COLO668 (cell line): Measurements from ENCODE around the gene NGEF.

Experiments used
- DNase-seq: peaks from one replicate; lab custom pipeline; 2025; ENCODE audit not compliant: unreplicated experiment; lab: John Stamatoyannopoulos, UW

Gene NGEF

GRCh38 chr2:232887171-232887850 is 125.7 kb downstream of the NGEF start:
- DNase-seq = no peak

GRCh38 chr2:232886632-232887031 is 126.4 kb downstream of the NGEF start:
- DNase-seq = no peak

DNA sequence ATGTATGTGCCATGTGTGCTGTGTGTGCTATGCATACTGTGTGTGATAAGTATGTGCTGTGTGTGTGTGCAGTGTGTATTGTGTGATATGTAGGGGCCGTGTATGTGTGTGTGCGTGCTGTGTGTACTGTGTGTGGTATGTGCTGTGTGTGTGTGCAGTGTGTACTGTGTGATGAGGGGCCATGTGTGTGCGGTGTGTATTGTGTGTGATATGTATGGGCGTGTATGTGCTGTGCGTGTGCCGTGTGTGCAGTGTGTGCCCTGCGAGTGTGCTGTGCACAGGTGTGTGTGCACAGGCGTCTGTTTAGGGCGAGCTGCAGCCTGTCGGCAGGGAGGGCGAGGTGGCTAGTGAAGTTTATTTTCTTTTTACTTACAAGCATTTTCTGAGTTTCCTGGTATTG is 126.9 kb downstream of the NGEF start:
- no peak for DNase-seq

GRCh38 chr2:232885264-232885961 is 127.6 kb downstream of the NGEF start:
- DNase-seq = no peak

DNA sequence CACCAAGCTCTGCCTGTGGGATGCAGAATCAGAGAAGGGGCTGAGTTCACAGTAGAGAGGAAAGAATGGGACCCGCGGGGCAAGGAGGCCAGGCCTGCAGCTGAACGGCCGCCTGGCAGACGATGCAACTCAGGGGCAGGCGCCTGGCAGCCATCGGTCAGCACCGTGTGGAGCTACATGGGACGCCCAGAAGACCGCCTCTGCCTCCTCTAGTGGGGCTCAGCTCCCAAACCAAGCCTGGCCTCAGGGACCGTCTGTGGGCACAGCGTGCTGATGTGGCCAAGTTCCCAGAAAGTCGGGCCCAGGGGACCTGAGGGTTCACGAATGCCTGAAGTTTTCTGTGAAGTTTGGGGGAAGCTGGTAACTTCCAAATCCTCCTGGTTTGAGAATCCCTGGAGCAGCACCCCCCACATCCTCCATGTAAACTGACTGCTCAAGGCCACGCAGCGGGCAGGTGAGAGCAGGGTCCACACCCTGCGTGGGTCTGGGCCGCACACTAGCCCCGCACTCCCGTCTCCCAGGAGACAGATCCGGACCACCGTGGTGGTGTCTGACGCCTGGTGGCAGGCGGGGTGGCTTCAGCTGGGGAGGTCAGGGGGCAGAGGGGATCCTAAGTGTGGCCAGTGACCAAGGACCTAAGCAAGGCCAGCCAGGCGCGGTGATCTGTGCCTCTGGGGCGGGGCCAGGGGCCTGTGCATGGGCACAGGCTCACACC is 128.3 kb downstream of the NGEF start:
- no peak for DNase-seq

GRCh38 chr2:232884001-232884421 is 129.0 kb downstream of the NGEF start:
- no peak for DNase-seq

- no peak for DNase-seq
Observed at GRCh38 chr2:232883116-232883721, 129.8 kb downstream of the NGEF start.

- DNase-seq = no peak
Observed at GRCh38 chr2:232882505-232883115, 130.4 kb downstream of the NGEF start.

- DNase-seq = no peak
Observed at GRCh38 chr2:232882085-232882484, 131.0 kb downstream of the NGEF start.

- no peak for DNase-seq
Observed at GRCh38 chr2:232880764-232881351, 132.2 kb downstream of the NGEF start.

DNA sequence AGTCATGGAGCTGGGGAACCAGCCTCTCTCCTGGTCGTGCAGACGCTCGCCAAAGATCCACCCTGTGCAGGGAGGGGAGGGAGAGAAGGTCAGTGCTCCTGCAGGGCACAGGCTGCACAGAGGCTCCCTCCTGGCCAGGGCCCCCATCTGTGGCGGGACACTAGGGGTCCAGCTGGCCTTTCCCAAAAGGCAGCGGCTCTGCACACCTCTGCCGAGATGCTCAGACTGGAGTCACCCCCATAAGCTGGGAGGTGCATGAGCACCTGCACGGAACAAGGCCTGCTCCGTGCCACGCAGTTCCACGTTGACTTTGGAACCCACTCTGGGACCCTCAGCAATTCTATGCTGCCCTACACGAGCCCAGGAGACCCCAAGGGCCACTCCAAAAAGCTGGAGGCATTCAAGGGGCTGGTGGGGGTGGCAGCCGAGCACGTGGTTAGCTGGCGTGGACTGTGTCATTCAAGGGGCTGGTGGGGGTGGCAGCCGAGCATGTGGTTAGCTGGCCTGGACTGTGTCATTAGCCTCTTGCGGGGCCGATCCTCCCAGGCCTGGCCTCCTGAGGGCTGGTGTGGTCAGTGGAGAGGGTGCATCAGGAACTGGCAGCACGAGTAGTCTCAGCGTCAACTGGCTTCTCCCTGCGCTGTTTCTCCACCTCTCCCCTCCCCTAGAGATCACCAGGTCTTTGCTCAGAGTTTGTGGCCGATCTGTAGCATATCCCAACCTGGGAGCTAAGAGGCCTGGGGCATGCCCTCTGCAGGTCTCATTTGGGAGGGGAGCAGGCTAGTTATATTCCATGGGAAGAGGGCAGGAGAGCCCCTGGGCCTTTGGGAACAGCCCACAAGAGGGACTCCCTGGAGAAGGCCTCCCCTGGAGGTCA is 133.2 kb downstream of the NGEF start:
- DNase-seq = no peak

DNA sequence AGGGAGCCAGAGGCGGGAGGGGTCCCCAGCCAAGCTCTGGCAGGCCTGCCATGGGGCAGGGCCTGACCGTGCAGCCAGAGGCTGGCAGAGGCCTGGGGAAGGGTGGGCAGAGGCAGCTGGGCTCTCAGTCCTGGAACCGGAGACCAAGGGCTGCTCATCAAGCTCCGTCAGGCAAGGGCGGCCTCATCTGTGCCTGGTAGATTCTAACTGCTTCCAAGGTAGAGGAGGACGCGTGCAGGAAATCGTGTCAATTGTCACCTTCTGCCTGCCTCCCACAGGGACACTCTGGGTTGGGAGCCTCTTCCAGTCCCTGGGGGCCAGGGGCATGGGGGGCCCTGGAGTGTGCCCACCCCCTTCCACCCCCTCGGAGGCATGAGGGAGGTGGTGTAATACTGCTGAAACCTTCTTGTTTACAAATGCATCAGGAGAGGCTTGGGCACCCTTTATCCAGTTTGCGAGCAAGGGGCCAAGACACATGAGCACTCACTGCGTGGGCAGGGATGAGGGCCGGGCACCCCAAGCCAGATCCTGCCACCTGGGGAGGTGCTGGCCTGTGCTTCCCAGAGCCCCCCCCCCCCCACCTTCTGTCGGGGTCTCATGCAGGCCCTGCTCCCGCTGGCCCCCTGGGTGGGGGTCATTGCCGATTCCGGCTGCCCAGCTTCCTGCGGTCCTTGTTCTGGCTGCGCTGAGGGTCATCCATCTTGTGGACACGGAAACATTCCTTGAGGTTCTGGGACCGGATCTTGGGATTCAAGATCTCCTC is 134.0 kb downstream of the NGEF start:
- DNase-seq = no peak

- DNase-seq = no peak
Observed at GRCh38 chr2:232877940-232878511, 135.0 kb downstream of the NGEF start.

DNA sequence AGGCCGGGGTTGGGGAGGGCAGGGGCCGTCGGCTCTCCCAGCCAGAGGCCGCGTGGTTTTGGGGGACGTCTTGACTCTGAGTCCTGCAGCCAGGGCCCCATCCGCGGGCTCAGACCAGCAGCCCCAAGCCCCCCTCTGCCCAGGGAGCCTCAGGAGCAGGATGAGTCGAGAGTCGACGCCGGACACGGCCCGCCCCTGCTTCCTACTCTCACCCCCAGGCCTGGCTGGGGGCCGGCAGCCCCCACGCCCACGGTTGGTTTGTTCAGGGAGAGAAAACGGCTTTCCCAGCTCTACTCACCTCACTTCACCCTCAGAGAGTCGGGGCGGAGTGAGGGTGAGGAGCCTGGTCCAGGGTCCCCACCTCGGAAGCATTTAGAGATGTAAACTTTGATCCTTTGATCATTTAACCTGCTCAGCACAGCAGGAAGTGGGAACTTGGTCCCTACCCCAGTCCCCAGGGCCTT is 136.0 kb downstream of the NGEF start:
- no peak for DNase-seq

DNA sequence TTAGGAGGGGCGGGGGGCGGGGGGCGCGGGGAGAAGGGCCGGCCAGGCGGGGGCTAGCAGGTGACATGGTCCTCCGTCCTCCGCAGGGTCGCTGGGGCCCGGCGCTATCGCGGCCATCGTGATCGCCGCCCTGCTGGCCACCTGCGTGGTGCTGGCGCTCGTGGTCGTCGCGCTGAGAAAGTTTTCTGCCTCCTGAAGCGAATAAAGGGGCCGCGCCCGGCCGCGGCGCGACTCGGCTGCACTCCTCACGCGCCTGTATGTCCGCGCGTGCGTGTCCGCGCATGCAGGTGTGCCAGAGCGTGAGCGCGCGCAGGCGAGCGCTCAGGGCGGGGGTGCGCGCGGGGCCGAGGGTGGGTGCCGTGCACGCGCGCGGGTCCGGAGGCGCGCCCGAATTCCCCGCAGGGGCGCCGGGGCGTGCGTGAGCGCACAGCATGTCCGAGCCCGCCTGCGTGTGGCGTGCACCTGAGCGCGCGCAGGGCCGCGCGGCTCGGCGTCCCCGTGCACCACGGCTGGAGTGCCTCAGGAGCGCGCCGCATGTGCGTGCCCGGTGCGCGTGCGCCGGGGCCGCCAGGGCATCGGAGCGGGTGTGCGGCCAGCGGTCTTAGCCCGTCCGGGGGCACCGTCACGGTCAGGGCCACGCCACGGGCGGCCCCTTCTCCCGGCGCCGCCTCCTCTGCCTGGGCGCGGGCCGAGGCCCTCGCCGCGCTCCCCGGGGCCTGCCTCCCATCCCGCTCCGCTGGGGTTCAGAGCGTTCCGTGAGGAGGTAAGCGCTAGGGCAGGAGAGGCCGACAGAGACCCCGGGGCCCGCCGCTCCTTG is 136.7 kb downstream of the NGEF start:
- no peak for DNase-seq

GRCh38 chr2:232875256-232876121 is 137.6 kb downstream of the NGEF start:
- DNase-seq = no peak

GRCh38 chr2:232874677-232875223 is 138.3 kb downstream of the NGEF start:
- no peak for DNase-seq
